H1 (cell line): ENCODE measurements around the gene PDLIM3. TPM values are rescaled to one million over a fixed set of nuclear protein-coding genes. Genes with fewer than 3 reads are reported as not detected.

Experiments
- CTCF ChIA-PET: fragments of 300-600 bp; sonication (Branson Sonifier 250); formaldehyde crosslinking; loops from one replicate; lab custom pipeline; 2021; ENCODE audit not compliant: partially characterized antibody; lab: Charles Lee
- POLR2A ChIA-PET: fragments of 300-600 bp; sonication (Branson Sonifier 250); formaldehyde crosslinking; loops from one replicate; lab custom pipeline; 2021; ENCODE audit warnings: inconsistent platforms; ENCODE audit not compliant: partially characterized antibody; lab: Charles Lee
- DNase-seq, 2 experiments: peaks; one replicate each; pipeline versions ENCODE4 v3.0.0 to v3.0.0-alpha.2; 2010 to 2022; ENCODE audit warnings: low spot score in 2 of 2, low read depth in 1 of 2, mixed read lengths in 1 of 2
- FAIRE-seq: peaks from 2 replicates; lab custom pipeline; 2011; peaks lifted over from hg19 to GRCh38; lab: Jason Lieb, UNC
- H2AFZ ChIP-seq: 2 replicates; pipeline ENCODE4 v1.8.1; 2012; ENCODE audit warnings: low read length, inconsistent platforms
- H2AK5ac ChIP-seq: 2 replicates; pipeline ENCODE4 v1.6.1; 2013; ENCODE audit warnings: low read depth, low read length
- H2BK120ac ChIP-seq: replicated peaks from 2 replicates; pipeline ENCODE3; 2013; ENCODE audit warnings: low read depth, low read length, inconsistent platforms
- H2BK12ac ChIP-seq: 2 replicates; pipeline ENCODE4 v1.6.1; 2013; ENCODE audit warnings: low read depth, low read length
- H2BK15ac ChIP-seq: 2 replicates; pipeline ENCODE4 v1.6.1; 2013; ENCODE audit warnings: low read length
- H2BK20ac ChIP-seq: 2 replicates; pipeline ENCODE4 v1.6.1; 2013; ENCODE audit warnings: low read length
- H2BK5ac ChIP-seq: 2 replicates; pipeline ENCODE4 v1.6.1; 2013; ENCODE audit warnings: low read depth, low read length
- H3K14ac ChIP-seq: 2 replicates; pipeline ENCODE4 v1.6.1; 2013; ENCODE audit warnings: inconsistent platforms; ENCODE audit not compliant: insufficient read length
- H3K18ac ChIP-seq: 2 replicates; pipeline ENCODE4 v1.6.1; 2013; ENCODE audit warnings: low read length; ENCODE audit errors: extremely low read depth
- H3K23ac ChIP-seq: 2 replicates; pipeline ENCODE4 v1.6.1; 2013; ENCODE audit warnings: inconsistent platforms; ENCODE audit not compliant: insufficient read length
- H3K23me2 ChIP-seq: 2 replicates; pipeline ENCODE4 v1.6.1; 2013; ENCODE audit warnings: low read depth, low read length
- H3K27ac ChIP-seq: 2 replicates; pipeline ENCODE4 v1.6.1; 2011; ENCODE audit warnings: low read depth, low read length, inconsistent platforms
- H3K27me3 ChIP-seq, 4 experiments: replicated peaks in 1 of 4; 1 replicate in 1 of 4; 2 replicates in 3 of 4; pipeline versions ENCODE4 v1.6.1 to v1.8.1; 2011 to 2013; ENCODE audit warnings: low read length in 3 of 4, mild to moderate bottlenecking in 3 of 4, inconsistent platforms in 2 of 4, mixed read lengths in 2 of 4, moderate library complexity in 1 of 4; ENCODE audit not compliant: control insufficient read depth in 3 of 4, insufficient read depth in 3 of 4; ENCODE audit errors: extremely low read depth in 1 of 4
- H3K36me3 ChIP-seq, 4 experiments: 2 replicates each; pipeline versions ENCODE4 v1.6.1 to v1.8.1; 2011 to 2013; ENCODE audit warnings: mild to moderate bottlenecking in 4 of 4, low read length in 3 of 4, moderate library complexity in 2 of 4, control low read depth in 1 of 4, inconsistent platforms in 1 of 4; ENCODE audit not compliant: insufficient read depth in 4 of 4, control insufficient read depth in 2 of 4
- H3K4ac ChIP-seq: replicated peaks from 2 replicates; pipeline ENCODE3; 2013; ENCODE audit warnings: low read length, low read depth, mixed read lengths, inconsistent platforms; ENCODE audit not compliant: insufficient read length
- H3K4me1 ChIP-seq, 4 experiments: replicated peaks in 1 of 4; 1 replicate in 1 of 4; 2 replicates in 3 of 4; pipeline versions ENCODE4 v1.6.1 to v1.8.1; 2011 to 2013; ENCODE audit warnings: low read length in 3 of 4, inconsistent platforms in 2 of 4, mixed read lengths in 1 of 4; ENCODE audit not compliant: insufficient read depth in 4 of 4, control insufficient read depth in 3 of 4
- H3K4me2 ChIP-seq, 2 experiments: 2 replicates each; pipeline versions ENCODE4 v1.6.1 to v1.8.1; 2011 to 2013; ENCODE audit warnings: low read depth in 2 of 2, low read length in 2 of 2, control low read depth in 1 of 2, inconsistent platforms in 1 of 2, mild to moderate bottlenecking in 1 of 2; ENCODE audit not compliant: insufficient read depth in 1 of 2
- H3K4me3 ChIP-seq, 4 experiments: fragments of 200-600, 300-600 bp in 1 of 4; sonication (generic), shearing (Covaris generic), sonication (Bioruptor Twin) in 1 of 4; 2 replicates each; pipeline versions ENCODE4 v1.5.1 to v1.8.1; 2011 to 2016; ENCODE audit warnings: low read length in 4 of 4, low read depth in 3 of 4, control low read depth in 2 of 4, inconsistent platforms in 2 of 4, mild to moderate bottlenecking in 2 of 4, mixed read lengths in 1 of 4, moderate library complexity in 1 of 4; ENCODE audit not compliant: insufficient read depth in 2 of 4; ENCODE audit errors: extremely low read depth in 1 of 4
- H3K56ac ChIP-seq: replicated peaks from 2 replicates; pipeline ENCODE3; 2013; ENCODE audit warnings: low read depth, mild to moderate bottlenecking, mixed read lengths, low read length, inconsistent platforms; ENCODE audit not compliant: insufficient read length
- H3K79me1 ChIP-seq: 2 replicates; pipeline ENCODE4 v1.6.1; 2013; ENCODE audit warnings: low read depth, low read length, control low read depth
- H3K79me2 ChIP-seq, 2 experiments: 2 replicates each; pipeline versions ENCODE4 v1.6.1 to v1.8.1; 2012 to 2013; ENCODE audit warnings: low read length in 2 of 2, mild to moderate bottlenecking in 2 of 2, inconsistent platforms in 1 of 2; ENCODE audit not compliant: insufficient read depth in 2 of 2, control insufficient read depth in 1 of 2
- H3K9ac ChIP-seq, 4 experiments: replicated peaks in 1 of 4; 1 replicate in 1 of 4; 2 replicates in 3 of 4; pipeline versions ENCODE4 v1.6.1 to v1.8.1; 2011 to 2013; ENCODE audit warnings: low read depth in 3 of 4, low read length in 3 of 4, control low read depth in 2 of 4, mild to moderate bottlenecking in 2 of 4, moderate library complexity in 2 of 4, inconsistent platforms in 1 of 4; ENCODE audit errors: extremely low read depth in 1 of 4
- H3K9me3 ChIP-seq, 2 experiments: 2 replicates each; pipeline versions ENCODE4 v1.6.1 to v1.8.1; 2012 to 2013; ENCODE audit warnings: mild to moderate bottlenecking in 2 of 2, moderate library complexity in 2 of 2, control low read depth in 1 of 2, inconsistent platforms in 1 of 2, low read depth in 1 of 2, low read length in 1 of 2, mixed read lengths in 1 of 2; ENCODE audit not compliant: insufficient read depth in 2 of 2
- H4K20me1 ChIP-seq, 2 experiments: replicated peaks in 1 of 2; 2 replicates each; pipeline versions ENCODE3 to v1.8.1; 2011 to 2013; ENCODE audit warnings: inconsistent platforms in 2 of 2, low read length in 2 of 2, mild to moderate bottlenecking in 1 of 2; ENCODE audit not compliant: insufficient read depth in 2 of 2, control insufficient read depth in 1 of 2
- H4K5ac ChIP-seq: 2 replicates; pipeline ENCODE4 v1.6.1; 2013; ENCODE audit warnings: low read length, low read depth, mixed read lengths, inconsistent platforms; ENCODE audit not compliant: insufficient read length
- H4K8ac ChIP-seq: 2 replicates; pipeline ENCODE4 v1.8.0; 2013; ENCODE audit warnings: mild to moderate bottlenecking, moderate library complexity, low read length, inconsistent platforms; ENCODE audit not compliant: insufficient read depth; ENCODE audit errors: extremely low read depth
- H4K91ac ChIP-seq: replicated peaks from 2 replicates; pipeline ENCODE3; 2013; ENCODE audit warnings: low read length, mixed read lengths, inconsistent platforms; ENCODE audit not compliant: insufficient read length
- ATF2 ChIP-seq: IDR thresholded peaks from 2 replicates; pipeline ENCODE4 v1.6.1; 2012; ENCODE audit warnings: low read length, inconsistent platforms
- BRCA1 ChIP-seq: IDR thresholded peaks from 2 replicates; pipeline ENCODE4 v1.6.1; 2012; ENCODE audit warnings: low read depth, low read length, improper control_type of control experiment
- CEBPB ChIP-seq: IDR thresholded peaks from 2 replicates; pipeline ENCODE4 v1.6.1; 2012; ENCODE audit warnings: low read depth, low read length
- EP300 ChIP-seq, 2 experiments: IDR thresholded peaks; 1 replicate in 1 of 2; 2 replicates in 1 of 2; pipeline ENCODE4 v1.6.1; 2011 to 2012; ENCODE audit warnings: low read depth in 2 of 2, low read length in 2 of 2, mild to moderate bottlenecking in 2 of 2, borderline replicate concordance in 1 of 2, inconsistent platforms in 1 of 2, moderate library complexity in 1 of 2
- JUND ChIP-seq: IDR thresholded peaks from 2 replicates; pipeline ENCODE4 v1.6.1; 2011; ENCODE audit warnings: mild to moderate bottlenecking, improper control_type of control experiment, low read length
- NRF1 ChIP-seq: IDR thresholded peaks from 2 replicates; pipeline ENCODE4 v1.6.1; 2011; ENCODE audit warnings: mild to moderate bottlenecking, low read depth, low read length, improper control_type of control experiment
- SAP30 ChIP-seq: fragments of 300-600 bp; sonication (generic); IDR thresholded peaks from 2 replicates; pipeline ENCODE4 v1.7.1; 2012; ENCODE audit warnings: low read length, moderate library complexity, mild to moderate bottlenecking, inconsistent platforms; ENCODE audit not compliant: insufficient read depth, insufficient replicate concordance
- SIRT6 ChIP-seq: IDR thresholded peaks from one replicate; pipeline ENCODE4 v1.7.1; 2012; ENCODE audit warnings: low read length, inconsistent platforms
- SP2 ChIP-seq: IDR thresholded peaks from 2 replicates; pipeline ENCODE4 v1.6.1; 2012; ENCODE audit warnings: mild to moderate bottlenecking, low read length, inconsistent platforms
- TAF7 ChIP-seq: optimal IDR thresholded peaks from 2 replicates; pipeline ENCODE3; 2011; ENCODE audit warnings: low read depth, mild to moderate bottlenecking, inconsistent platforms, low read length, moderate library complexity, borderline replicate concordance
- WGBS, 2 experiments: shearing (Covaris generic) in 1 of 2; methylation state at CpG; one replicate each; pipeline versions ENCODE4 v1.1.6 to v1.1.7; 2013 to 2015; ENCODE audit warnings: low lambda C conversion rate in 2 of 2, mixed read lengths in 2 of 2, inconsistent platforms in 1 of 2, low coverage in 1 of 2, missing lambda C conversion rate in 1 of 2; ENCODE audit not compliant: insufficient replicate concordance in 2 of 2, insufficient coverage in 1 of 2, insufficient read length in 1 of 2; ENCODE audit errors: extremely low coverage in 1 of 2, missing lambda C conversion rate in 1 of 2; 5-methylcytosine and 5-hydroxymethylcytosine counted together
- polyA plus RNA-seq, 7 experiments: library from polyadenylated mRNA; depleted of rRNA in 3 of 7; stranded (reverse) in 5 of 7; unstranded in 2 of 7; fragments of >200 nt in 5 of 7; fragments of 200-250 nt in 2 of 7; gene quantifications; 1 replicate in 5 of 7; 2 replicates in 1 of 7; 4 replicates in 1 of 7; pipeline versions ENCODE4 v1.2.1 to v1.2.3, GENCODE V29; 2011 to 2013; ENCODE audit warnings: missing spikeins in 2 of 7, mixed read lengths in 2 of 7
- total RNA-seq: library from RNA; stranded (reverse); fragmentation: NEBNext Ultra II Directional; extraction: Animal tissue kit (Norgen Biotek cat#: 25700); gene quantifications from 2 replicates; pipeline ENCODE4 v1.2.1, GENCODE V29; 2021

PDLIM3 gene
- total and polyA plus RNA-seq, 2 of the 8 experiments (the other 6 are each of a cell fraction or from before 2014, with no cell fraction given), result 7.6 to 8.1 TPM

GRCh38 chr4:185576962-185577950 lies 41.9 kb upstream of the PDLIM3 start:
- no peak overlapping the region for H3K14ac ChIP-seq
- no peak overlapping the region for H3K27ac ChIP-seq
- no peak overlapping the region for H3K4me3 ChIP-seq
- no peak overlapping the region for H3K9ac ChIP-seq
- no peaks in the 10 kb centered on the region for H4K20me1 ChIP-seq
- H4K8ac ChIP-seq, result no peak overlapping the region
- no peak overlapping the region for H3K56ac ChIP-seq
- H3K79me1 ChIP-seq, result no peaks in the 10 kb centered on the region
- no peak overlapping the region for H3K4ac ChIP-seq
- H2BK5ac ChIP-seq, result no peak overlapping the region
- FAIRE-seq (no peak), DNase-seq (no peak)
- no peak overlapping the region for H2AFZ ChIP-seq
- ChIA-PET POLR2A (no interaction called here), CTCF (interaction anchor here (0.6 to 1.5 kb wide), 4 partner anchors 12 to 130 kb away, joined by 3 to 9 read pairs (median 3); no protein-coding TSS in a partner anchor)
- no peaks in the 10 kb centered on the region for H3K27me3 ChIP-seq
- H2AK5ac ChIP-seq, result no peak overlapping the region
- H3K9me3 ChIP-seq, result 0 out of 4 replicates have a peak, but pooled peaks cover 0 to 2% of the 10 kb centered on the region in 2 experiments
- no peak overlapping the region for H3K18ac ChIP-seq
- no peak overlapping the region for H4K91ac ChIP-seq
- WGBS, 2 experiments, result 89% methylated on average over 8 of the region's 8 CpGs; no CpG with 5 or more reads in 1 of the 2 experiments
- H3K23me2 ChIP-seq, result no peaks in the 10 kb centered on the region
- no peak overlapping the region for H2BK12ac ChIP-seq
- no peaks in the 10 kb centered on the region for H3K79me2 ChIP-seq
- H3K4me2 ChIP-seq, result no peak overlapping the region
- H3K23ac ChIP-seq, result no peak overlapping the region
- H4K5ac ChIP-seq, result no peak overlapping the region
- no peak overlapping the region for H2BK15ac ChIP-seq
- H3K36me3 ChIP-seq, result no peaks in the 10 kb centered on the region
- H2BK20ac ChIP-seq, result no peak overlapping the region
- H2BK120ac ChIP-seq, result no peak overlapping the region
- H3K4me1 ChIP-seq, result peaks cover 2 to 8% (median 6%) of the 10 kb centered on the region in 4 experiments; a peak in 6 of 7 replicates
- no peak for TF ChIP-seq CEBPB
- TF ChIP-seq EP300 (IDR thresholded peaks at IDR 0.05; ENCODE audit: borderline replicate concordance in 1 of 2, low read depth in 2 of 2, low read length in 2 of 2), result no peak
- no peak for TF ChIP-seq NRF1
- TF ChIP-seq JUND, result no peak
- no peak for TF ChIP-seq SIRT6
- no peak for TF ChIP-seq ATF2
- TF ChIP-seq SAP30, result no peak
- no peak for TF ChIP-seq BRCA1
- no peak for TF ChIP-seq TAF7
- TF ChIP-seq SP2, result no peak
